SK-N-MC (cell line): ENCODE measurements around the gene GGTA1.

Source experiments
- EZH2 ChIP-seq: fragments of 200-600 bp; sonication (generic); IDR thresholded peaks from one replicate; pipeline ENCODE4 v1.6.1; 2017; ENCODE audit warnings: antibody characterized with exemption
- FOXP2 ChIP-seq: optimal IDR thresholded peaks from 2 replicates; pipeline ENCODE3; 2011; ENCODE audit warnings: mild to moderate bottlenecking, moderate library complexity; ENCODE audit not compliant: insufficient read depth; ENCODE audit errors: extremely low read length, control extremely low read depth
- POLR2AphosphoS5 ChIP-seq: IDR thresholded peaks from 2 replicates; pipeline ENCODE4 v1.6.1; 2012; ENCODE audit warnings: mild to moderate bottlenecking, low read depth, low read length, borderline replicate concordance

DNA sequence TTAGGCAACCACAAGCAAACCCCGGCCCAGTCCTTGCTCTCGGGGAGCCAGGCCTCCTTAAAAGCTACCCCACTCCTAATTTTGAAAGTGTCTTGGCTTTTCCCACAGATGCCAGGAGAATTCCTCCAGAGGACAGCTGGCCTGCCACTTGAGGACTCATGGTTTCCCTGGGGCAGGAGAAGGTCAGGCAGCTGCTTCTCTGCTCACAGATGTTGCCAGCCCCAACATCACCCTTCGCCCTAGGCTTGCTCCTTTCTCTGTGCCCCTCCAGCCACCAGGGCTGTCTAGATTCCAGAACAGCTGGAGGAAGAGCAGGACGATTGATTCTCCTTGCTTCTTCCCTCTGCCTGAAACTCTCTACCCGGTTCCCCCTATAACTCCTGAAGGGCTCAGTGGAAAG is 8.5 kb downstream of the GGTA1 start:
- TF ChIP-seq EZH2 (no peak), POLR2AphosphoS5 (no peak), FOXP2 (no peak)
